Stimulated activated CD8-positive, alpha-beta memory T cell treated with anti-CD3 and anti-CD28 coated beads, Interleukin-12 subunit alpha, Interleukin-12 subunit beta, amount 100 ng/mL, for 4 hours (primary cell): ENCODE measurements around the gene GNAI1.

Experiments
- DNase-seq: peaks from one replicate; pipeline ENCODE4 v3.0.0-alpha.2; 2020; ENCODE audit warnings: low read depth

The GNAI1 gene

DNA sequence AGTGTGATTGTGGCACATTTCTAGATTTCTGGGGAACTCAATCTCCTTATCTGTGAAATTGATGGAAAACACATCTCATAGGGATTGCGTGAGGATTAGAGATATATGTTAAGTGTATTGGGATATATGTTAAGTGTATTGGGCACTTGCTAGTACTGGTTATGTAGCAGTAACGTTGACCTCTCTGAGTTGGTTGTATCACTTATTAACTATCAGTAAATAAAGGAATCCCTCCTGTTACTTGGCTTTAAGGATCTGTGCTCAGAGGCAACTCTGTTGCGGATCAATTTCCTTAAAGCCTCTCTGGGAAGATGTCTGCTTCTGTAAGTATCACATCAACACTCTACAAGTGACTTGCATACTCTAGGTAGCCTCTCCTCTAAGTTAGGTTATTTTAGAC, 25.2 kb downstream of the GNAI1 start:
- DNase-seq = no peak

DNA sequence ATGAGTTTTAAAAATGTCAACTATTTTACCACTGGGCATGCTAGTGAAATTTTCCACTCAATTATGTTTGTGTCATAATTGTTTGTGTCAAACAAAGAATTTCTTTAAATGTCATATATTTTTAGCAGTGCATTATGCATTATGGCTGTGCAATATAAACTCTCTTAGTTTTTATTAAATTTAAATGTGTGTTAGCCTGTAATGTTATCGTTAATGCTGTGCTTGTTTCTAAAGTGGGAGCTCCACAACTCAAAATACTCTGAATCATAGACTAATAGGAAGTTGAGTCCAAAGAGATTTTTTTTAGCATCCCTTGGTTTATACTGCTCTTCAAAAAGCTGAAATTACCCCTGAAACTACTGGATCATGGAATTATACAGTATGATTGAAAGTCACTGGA, 26.8 kb downstream of the GNAI1 start:
- no peak for DNase-seq

DNA sequence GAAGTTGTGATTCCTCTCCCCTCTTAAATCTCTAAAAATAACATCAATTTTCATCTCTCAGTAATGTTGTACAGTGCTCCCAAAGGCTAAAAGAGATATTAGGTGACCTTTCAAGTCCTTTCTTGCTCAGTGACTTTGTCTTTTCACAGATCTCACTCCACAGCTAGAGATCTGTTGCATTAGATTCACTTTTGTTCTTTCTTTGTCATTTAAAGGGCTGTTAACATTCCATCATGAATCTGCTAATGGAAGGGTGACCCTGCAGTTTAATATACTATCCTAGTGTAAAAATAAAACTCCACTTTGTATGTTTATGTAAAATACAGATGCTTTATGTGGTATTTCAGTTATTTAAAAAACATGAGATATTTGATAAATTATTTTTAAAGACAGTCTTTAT, 30.5 kb downstream of the GNAI1 start:
- no peak for DNase-seq

DNA sequence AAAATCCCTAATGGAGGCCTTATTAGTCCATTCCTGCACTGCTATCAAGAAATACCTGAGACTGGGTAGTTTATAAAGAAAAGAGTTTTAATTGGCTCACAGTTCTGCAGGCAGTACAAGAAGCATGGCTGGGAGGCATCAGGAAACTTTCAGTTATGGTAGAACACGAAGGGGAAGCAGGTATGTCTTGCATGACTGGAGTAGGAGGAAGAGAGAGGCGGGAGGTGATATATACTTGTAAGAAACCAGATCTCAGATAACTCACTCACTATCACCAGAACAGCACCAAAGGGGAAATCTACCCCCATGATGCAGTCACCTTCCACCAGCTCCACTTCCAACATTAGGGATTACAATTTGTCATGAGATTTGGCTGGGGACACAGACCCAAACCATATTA, 35.8 kb downstream of the GNAI1 start:
- no peak for DNase-seq

DNA sequence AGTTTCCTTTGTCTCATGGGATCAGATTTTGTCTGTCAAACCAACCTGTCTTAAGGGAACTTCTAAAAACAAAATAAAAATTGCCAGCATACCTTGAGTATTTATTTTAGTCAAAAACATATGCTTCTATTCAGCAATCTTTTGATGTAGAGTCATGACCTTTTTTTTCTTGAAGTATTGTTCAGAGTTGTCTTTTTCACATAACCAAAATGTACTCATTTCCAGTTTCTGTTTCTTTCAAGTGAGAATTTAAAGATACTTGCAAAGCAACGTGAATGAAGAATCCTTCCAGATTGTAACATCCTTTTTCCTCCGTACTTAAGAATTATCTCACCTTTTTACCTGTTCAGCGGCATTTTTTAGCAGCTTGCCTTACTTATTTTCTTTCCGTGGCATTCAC, 37.8 kb downstream of the GNAI1 start:
- DNase-seq = no peak

DNA sequence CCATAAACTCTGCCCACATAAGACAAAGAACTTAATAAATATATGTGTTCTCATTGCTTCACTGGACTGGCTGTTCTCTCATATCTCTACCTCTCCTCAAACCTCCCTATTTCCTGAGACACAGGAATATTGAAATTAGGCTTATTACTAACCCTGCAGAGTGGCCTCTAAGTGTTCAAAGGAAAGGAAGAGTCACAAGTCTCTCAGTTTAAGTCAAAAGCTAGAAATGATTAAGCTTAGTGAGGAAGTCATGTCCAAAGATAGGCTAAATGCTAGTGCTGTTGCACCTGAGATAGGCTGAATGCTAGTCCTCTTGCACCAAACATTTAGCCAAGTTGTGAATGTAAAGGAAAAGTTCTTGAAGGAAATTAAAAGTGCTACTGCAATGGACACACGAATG, 41.1 kb downstream of the GNAI1 start:
- DNase-seq = no peak

DNA sequence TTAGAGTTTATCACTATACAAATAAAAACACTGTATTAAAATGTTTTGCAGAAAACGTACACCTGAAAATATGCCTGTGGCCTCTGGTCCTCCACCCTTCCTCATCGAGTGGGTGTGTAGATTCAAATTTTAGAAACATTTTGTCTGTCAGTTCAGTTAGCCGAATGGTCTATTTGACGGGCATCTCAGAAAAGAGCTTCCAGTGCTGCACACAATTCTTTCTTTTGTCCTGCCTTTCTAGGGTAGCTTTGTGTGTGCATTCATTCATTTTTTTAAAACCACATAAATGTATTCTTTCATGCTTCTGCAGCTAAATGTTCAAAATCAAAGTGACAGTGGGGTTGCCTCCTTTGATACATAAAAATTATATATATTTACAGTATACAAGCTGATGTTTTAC, 46.8 kb downstream of the GNAI1 start:
- DNase-seq = no peak

DNA sequence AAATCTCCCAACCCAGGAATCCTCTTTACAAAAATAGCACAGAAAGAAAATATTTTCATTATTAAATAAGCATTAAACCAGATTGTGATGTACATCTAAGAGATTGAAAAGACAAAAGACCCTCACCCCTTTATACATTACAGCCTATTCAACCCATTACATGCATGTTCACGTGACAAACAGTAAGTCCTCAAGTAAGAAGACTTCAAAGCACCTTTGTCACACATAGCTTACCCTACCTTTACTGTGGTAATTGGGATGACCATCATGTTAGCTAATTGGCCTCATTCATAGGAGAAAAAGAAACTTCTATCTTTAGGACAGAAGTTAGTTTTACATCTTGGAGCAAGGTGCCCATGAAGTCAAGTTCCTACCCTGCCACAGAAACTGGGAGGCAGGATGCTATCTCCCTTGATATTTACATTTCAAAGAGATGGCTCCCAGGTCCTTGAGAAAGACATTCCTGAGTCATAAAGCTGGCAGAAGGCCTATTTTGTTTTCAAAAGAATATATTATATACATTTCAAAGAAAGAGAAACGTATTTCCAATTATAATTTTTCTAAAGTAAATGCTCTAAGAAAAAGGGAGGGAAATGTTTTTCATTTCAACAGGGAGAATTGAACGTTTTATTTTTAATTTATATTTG, 48.1 kb downstream of the GNAI1 start:
- DNase-seq = no peak

DNA sequence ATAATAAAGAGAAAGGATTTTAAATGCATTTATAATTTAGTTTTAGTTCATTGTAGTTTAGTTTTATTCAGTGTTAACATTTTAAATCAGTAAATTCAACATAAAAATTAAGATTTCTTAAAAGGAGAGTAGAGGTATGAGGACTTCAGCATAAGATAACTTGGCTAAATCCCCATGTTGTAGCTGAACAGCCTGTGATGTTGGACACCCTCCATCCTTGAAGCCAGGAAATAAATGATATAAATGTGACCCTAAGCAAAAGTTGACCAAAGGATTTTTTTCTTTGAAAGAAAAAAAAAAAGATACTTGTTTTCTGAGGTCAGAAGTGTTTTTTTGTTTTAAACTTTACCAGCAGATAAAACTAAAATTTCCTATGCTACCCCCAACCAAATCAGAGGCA, 48.7 kb downstream of the GNAI1 start:
- DNase-seq = no peak

DNA sequence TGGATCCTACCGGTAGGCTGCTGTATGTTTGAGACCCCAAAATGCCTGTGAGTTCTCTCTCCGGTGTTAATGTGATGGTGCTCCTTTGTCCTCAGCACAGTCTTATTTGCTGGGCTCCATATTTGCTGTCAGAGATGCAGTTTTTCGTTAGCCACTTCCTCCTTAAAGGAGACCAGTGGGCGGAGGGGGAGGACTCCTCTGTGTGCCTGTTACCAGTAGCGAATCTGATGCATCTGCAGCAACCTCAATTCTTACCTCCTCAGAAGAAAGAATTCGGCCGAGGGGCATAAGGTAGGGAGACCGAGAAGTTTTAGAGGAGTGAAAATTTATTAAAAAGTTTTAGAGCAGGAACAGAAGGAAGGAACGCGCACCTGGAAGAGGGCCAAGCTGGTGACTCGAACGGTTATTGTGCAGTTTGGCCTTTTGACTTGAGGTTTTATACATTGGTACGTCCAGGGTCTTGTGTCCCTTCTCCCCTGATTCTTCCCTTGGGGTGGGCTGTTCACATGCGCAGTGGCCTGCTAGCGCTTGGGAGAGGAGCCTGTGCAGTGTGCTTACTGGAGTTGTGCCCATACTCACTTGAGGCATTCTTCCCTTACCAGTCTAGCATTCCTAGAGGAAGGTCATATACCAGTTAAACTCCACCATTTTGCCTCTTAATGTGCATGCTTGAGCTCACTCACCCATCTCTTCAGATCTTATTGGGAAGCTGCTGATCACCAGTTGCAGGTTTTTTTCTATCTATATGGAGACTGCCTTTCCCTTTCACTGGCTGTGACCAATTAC, 49.5 kb downstream of the GNAI1 start:
- no peak for DNase-seq

DNA sequence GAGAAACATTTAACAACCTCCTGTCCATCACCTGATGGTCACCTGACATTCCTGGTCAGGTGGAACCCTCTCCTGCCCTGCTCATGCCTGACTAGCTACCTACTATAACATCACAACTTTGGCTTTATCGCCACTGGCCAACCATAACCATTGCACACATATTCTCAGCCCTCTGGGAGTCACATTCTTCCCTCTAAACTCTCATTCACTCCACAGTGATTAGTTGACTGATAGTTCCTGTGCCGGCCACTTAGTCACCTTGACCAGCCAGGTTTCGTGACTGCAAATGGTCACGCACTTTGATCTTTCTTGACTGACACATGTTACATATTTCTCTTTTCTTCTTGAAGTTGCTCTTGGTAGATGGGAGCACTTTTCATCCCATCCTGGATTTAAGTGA, 50.1 kb downstream of the GNAI1 start:
- DNase-seq = no peak

DNA sequence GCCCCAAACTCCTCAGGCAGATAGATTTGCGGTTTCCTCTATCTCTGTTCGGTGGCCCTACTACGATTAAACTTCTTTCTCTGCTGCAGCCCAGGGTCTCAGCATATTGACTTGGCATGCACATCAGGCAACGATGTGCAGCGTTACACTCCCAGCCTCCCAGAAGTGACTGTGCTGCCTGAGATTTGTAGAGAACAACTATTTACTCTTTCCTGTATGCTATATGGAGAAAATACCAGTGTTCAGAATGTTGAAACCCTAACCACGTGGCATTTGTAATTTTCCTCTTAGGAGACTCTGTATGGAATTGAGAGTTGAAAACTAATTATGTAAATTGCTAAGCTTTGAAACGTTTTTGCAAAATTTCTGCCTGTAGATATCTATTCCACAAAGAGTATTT, 50.9 kb downstream of the GNAI1 start:
- no peak for DNase-seq

DNA sequence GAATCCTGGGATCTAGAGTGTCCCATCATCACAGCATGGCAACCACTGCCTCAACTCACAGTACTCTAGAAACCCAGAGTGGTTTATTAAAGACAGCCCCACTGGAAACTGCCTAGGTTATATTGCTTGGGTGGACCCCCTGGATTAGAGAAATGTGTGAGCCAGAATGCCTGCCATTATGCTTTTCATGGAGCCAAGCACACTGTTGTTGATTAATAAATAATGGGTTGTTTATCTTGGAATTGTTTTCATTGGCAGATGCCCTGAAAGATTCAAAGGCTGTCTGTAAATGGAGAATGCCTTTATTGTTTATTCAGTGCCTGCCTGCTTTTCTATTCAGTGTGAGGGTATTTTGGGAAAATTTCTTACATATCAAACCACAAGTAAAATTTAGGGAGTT, 52.1 kb downstream of the GNAI1 start:
- DNase-seq = no peak

DNA sequence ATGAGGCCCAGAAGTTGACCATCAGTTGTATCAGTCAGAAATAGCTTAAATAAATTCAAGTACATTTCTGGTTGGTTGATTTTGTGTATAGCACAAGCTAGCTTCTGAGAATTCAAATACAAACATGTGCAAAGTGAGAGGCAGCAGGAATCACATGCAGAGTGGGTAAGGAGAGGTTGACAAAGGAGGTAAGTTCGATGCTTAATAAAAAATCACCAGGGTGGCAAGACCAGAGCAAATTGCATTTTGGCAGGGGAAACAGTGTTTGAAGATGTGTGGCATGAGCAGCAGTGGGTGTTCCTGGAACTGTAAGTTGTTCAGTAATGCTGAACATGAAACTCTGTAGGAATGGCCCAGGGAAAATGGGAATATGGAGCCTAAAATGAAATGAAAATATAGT, 52.6 kb downstream of the GNAI1 start:
- no peak for DNase-seq

DNA sequence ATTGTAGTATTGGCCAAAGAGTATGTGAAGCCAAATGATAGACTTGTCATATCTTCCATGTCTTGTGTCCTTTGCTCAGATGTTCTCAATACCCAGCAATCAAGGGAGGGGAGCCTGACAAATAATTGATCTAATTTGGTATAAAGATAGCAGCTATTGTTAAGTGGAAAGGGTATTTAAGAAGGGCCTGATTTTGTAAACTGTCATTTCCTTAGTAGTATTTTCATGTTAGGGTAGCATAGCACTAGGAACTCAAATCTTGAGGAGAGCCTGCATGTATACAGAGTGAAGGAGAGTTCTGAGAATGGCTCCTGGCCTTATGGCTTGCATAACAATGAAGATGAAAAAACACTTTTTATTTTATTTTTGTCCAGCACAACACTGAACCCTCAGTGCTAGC, 53.1 kb downstream of the GNAI1 start:
- DNase-seq = no peak

DNA sequence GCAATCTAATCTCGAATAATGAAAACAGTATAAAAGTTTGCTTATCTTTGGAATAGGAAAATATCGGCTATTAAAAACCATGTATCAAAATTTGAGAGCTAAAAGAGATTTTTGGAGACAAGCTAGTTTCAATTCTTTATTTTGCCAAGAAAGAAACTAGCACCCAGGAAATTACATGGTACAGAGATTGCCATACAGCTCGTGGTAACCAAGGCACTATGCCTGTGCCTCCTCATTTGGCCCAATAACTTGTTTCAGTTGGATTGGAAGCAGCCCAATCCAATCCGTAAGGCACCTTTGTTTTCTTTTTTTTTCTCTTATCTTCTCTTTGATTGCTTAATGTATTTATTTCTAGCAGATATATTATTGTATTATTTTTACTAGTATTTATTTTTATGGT, 55.0 kb downstream of the GNAI1 start:
- DNase-seq = no peak

DNA sequence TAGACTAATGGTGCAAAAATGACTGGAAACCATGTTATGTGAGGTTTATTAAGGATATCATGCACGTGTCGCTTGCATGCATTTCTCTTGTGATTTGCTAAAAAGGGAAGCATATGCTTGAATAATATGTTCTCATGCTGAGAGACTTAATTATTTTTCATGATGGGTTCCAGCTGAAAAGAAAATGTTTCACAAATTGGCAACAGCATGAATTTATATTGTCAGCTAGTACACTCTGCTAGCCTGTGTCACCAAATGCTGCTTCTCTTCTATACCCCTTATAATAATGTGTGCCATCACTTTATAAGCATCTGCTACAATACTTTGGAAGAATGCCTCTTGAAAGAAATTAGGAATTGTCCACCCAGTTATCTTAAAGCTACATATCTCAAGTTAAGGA, 63.0 kb downstream of the GNAI1 start:
- DNase-seq = no peak

DNA sequence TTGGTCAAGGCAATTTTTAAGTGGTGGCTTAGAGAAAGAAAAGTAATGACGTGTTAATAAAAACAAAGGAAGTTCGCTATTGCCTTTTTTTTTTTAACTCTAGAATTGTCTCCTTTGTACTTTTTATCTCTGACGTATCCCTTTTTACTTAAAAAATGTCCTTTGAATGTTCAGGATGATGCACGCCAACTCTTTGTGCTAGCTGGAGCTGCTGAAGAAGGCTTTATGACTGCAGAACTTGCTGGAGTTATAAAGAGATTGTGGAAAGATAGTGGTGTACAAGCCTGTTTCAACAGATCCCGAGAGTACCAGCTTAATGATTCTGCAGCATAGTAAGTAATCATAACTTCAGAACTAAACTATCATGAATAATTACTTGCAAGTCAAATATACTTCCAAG, 64.4 kb downstream of the GNAI1 start:
- no peak for DNase-seq

DNA sequence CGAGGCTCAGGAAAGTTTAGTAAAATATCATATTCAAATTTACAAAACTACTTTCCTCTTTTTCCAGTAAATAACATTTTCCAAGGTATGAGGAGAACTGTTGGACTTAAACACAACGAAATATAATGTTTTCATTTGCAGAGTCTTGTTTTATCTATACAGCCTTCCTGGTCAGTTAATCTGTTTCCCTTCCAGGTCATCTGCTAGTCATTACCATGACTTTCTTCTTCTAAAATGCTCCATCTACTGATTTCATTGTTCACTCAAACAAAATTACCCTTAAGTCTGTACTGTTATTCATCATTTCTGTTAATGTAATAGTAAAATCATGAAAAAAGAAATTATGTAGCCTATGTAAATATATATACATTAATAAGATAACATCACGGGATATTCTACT, 69.8 kb downstream of the GNAI1 start:
- DNase-seq = no peak

DNA sequence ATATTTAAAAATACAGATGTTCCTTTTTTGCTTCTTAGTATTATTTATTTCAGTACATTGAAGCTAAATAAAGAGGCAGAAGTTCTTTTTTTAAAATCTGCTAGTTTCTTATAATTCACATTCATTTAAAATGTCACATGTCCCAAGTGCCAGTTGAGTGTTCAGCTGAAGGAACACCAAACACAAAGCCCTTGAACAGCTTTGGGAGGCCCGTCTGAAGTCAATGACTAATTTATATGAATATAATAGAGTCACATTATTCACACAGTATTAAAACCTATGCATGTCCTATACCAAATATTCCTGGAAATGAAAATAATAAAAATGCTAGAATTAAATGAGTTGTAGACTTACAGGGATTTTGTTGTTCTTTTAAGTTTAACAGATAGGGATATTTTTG, 70.3 kb downstream of the GNAI1 start:
- DNase-seq = no peak

DNA sequence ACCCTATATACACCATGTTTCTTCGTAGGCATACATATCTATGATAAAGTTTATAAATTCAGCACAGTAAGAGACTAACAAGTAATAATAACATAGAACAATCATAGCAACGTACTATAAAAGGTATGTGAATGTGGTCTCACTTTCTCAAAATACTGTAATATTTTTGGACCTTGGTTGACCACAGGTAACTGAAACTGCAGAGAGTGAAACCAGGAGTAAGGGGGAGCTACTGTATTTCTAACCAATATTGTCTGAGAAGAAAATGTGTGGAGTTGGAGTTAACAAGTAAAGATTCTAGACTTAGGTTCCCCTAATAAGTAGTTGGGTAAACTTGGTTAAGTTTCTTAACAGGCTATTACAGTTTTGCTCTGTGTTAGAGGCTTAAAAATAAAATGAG, 72.1 kb downstream of the GNAI1 start:
- no peak for DNase-seq

DNA sequence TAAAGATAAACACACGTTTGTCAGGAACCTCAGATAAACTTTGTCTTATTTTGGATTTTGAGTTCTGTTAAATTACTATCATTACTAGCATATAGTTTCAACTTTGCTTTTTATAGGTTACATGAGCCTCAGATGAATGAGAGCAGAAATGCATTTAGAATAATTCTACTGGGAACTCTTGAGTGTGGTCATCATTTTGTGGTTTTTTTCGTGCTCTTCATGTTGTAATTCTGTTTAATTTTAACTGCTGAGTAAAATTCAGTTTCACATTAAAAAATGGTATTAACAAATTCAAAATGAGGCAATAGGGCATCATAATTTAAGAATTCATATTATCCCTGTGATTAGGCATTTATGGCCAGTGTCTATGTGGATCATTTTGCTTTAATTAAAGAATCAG, 72.9 kb downstream of the GNAI1 start:
- no peak for DNase-seq

DNA sequence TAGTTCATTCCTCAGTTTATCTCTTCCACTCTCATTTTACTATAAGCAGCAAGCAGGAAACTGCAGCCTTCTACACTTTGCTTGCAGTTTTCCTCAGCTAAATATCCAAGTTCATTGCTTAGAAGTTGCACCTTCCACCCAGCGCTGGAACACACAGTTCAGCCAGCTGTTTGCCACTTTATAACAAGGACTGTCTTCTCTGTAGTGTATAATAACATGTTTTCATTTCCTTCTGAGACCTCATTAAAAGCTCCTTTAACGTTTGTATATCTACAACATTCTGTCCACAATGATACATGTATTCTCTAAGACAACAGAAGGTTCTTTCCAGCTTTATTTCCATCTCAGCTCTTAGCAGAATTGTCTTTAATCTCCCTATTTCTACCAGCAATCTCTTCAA, 74.1 kb downstream of the GNAI1 start:
- DNase-seq = no peak

DNA sequence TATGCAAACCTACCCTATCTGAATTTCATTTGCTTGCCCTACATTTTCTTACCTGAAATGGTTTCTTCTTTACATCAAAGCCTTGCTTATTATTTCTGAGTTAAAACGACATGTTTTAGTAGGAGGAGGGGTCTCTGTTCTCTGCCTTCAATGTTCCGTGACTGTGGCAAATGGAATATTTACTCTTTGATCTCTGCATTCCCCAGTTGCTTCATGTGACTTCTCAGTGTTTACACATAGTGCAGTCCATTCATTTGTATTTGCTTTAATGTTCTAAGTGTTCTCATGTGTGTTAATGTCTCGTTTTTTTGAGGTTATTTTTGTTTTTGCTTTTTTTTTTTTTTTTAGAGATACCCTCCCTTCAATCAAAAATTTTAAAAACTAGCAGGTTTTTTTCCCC, 75.8 kb downstream of the GNAI1 start:
- DNase-seq = no peak
